ENCODE results near the gene ALAD. TPM values are rescaled to one million over a fixed set of nuclear protein-coding genes. Genes with fewer than 3 reads are reported as not detected.

ALAD gene
- total and polyA plus RNA-seq, 9 of the 15 experiments (the other 6 are each of a cell fraction or from before 2014, with no cell fraction given) = 1.3 to 12.7 (median 6.8) TPM

DNA sequence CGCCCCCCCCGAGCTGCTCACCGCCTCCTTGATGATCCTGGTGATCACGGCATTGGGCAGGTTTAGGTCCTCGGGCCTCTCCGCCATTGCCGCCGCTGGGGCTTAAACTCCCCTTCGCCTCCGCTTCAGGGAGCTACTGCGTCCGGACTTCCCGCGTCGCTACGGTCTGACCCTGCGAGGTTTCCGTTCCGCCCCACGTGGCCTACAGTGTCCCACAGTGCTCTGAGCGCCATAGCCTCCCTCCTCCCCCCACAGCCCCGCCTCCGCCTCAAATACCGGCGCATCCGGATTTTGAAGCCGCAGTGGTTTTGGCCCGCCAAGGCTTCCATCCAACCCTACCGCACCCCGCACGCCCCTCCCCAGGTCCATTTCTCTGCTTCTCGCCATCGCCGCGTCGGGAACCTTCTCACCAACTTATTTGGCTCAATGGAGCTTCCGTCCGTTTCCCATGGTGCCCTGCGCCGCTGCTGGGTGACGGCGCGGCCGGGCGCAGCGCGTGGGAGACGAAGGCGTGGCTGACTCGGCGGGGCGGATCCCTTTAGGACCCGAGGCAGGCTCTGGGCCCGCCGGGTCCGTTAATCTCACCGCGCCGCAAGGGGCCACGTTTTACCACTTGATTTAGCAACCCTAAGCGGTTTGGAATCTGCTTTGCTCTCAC lies 9.3 kb upstream of the ALAD start, which contains the start of the genes C9orf43 and POLE3 (continued):
- TF ChIP-seq, protein P1, sequence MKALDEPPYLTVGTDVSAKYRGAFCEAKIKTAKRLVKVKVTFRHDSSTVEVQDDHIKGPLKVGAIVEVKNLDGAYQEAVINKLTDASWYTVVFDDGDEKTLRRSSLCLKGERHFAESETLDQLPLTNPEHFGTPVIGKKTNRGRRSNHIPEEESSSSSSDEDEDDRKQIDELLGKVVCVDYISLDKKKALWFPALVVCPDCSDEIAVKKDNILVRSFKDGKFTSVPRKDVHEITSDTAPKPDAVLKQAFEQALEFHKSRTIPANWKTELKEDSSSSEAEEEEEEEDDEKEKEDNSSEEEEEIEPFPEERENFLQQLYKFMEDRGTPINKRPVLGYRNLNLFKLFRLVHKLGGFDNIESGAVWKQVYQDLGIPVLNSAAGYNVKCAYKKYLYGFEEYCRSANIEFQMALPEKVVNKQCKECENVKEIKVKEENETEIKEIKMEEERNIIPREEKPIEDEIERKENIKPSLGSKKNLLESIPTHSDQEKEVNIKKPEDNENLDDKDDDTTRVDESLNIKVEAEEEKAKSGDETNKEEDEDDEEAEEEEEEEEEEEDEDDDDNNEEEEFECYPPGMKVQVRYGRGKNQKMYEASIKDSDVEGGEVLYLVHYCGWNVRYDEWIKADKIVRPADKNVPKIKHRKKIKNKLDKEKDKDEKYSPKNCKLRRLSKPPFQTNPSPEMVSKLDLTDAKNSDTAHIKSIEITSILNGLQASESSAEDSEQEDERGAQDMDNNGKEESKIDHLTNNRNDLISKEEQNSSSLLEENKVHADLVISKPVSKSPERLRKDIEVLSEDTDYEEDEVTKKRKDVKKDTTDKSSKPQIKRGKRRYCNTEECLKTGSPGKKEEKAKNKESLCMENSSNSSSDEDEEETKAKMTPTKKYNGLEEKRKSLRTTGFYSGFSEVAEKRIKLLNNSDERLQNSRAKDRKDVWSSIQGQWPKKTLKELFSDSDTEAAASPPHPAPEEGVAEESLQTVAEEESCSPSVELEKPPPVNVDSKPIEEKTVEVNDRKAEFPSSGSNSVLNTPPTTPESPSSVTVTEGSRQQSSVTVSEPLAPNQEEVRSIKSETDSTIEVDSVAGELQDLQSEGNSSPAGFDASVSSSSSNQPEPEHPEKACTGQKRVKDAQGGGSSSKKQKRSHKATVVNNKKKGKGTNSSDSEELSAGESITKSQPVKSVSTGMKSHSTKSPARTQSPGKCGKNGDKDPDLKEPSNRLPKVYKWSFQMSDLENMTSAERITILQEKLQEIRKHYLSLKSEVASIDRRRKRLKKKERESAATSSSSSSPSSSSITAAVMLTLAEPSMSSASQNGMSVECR (CRISPR knock-in tag; IDR thresholded peaks at IDR 0.05) = peak; percentile 86
- TF ChIP-seq SMAD3 (CRISPR knock-in tag; conservative IDR thresholded peaks at IDR 0.05) (0 out of 2 replicates have a peak, but pooled peaks have one; percentile 6), ZNF274 (IDR thresholded peaks at IDR 0.05; ENCODE audit: borderline replicate concordance, low read depth, low read length) (no peak), TBP (optimal IDR thresholded peaks at IDR 0.05; ENCODE audit: low read depth, low read length) (peak; percentile 81), SREBF2 (CRISPR knock-in tag; IDR thresholded peaks at IDR 0.05) (peak; percentile 9; the same call in 1 of the 2 replicates), NRF1 (conservative IDR thresholded peaks at IDR 0.05 in 1 of 2, IDR thresholded peaks at IDR 0.05 in 1 of 2) (peak; percentile 87 to 89), FOXK2 (conservative IDR thresholded peaks at IDR 0.05 in 1 of 2, IDR thresholded peaks at IDR 0.05 in 1 of 2; ENCODE audit: low read depth in 2 of 2) (peak; percentile 70 to 73; a peak in 2 of 4 replicates)
- TF ChIP-seq, protein P2, sequence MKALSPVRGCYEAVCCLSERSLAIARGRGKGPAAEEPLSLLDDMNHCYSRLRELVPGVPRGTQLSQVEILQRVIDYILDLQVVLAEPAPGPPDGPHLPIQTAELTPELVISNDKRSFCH (CRISPR knock-in tag; IDR thresholded peaks at IDR 0.05) = no peak
- TF ChIP-seq, protein P2 (tag; IDR thresholded peaks at IDR 0.05) = no peak
- TF ChIP-seq, protein P3, sequence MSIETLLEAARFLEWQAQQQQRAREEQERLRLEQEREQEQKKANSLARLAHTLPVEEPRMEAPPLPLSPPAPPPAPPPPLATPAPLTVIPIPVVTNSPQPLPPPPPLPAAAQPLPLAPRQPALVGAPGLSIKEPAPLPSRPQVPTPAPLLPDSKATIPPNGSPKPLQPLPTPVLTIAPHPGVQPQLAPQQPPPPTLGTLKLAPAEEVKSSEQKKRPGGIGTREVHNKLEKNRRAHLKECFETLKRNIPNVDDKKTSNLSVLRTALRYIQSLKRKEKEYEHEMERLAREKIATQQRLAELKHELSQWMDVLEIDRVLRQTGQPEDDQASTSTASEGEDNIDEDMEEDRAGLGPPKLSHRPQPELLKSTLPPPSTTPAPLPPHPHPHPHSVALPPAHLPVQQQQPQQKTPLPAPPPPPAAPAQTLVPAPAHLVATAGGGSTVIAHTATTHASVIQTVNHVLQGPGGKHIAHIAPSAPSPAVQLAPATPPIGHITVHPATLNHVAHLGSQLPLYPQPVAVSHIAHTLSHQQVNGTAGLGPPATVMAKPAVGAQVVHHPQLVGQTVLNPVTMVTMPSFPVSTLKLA (conservative IDR thresholded peaks at IDR 0.05) = peak; percentile 98 to 99
- TF ChIP-seq, protein P4, sequence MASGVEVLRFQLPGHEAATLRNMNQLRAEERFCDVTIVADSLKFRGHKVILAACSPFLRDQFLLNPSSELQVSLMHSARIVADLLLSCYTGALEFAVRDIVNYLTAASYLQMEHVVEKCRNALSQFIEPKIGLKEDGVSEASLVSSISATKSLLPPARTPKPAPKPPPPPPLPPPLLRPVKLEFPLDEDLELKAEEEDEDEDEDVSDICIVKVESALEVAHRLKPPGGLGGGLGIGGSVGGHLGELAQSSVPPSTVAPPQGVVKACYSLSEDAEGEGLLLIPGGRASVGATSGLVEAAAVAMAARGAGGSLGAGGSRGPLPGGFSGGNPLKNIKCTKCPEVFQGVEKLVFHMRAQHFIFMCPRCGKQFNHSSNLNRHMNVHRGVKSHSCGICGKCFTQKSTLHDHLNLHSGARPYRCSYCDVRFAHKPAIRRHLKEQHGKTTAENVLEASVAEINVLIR (CRISPR knock-in tag; IDR thresholded peaks at IDR 0.05) = 0 out of 2 replicates have a peak, but pooled peaks have one; percentile 34
- TF ChIP-seq, protein P5, sequence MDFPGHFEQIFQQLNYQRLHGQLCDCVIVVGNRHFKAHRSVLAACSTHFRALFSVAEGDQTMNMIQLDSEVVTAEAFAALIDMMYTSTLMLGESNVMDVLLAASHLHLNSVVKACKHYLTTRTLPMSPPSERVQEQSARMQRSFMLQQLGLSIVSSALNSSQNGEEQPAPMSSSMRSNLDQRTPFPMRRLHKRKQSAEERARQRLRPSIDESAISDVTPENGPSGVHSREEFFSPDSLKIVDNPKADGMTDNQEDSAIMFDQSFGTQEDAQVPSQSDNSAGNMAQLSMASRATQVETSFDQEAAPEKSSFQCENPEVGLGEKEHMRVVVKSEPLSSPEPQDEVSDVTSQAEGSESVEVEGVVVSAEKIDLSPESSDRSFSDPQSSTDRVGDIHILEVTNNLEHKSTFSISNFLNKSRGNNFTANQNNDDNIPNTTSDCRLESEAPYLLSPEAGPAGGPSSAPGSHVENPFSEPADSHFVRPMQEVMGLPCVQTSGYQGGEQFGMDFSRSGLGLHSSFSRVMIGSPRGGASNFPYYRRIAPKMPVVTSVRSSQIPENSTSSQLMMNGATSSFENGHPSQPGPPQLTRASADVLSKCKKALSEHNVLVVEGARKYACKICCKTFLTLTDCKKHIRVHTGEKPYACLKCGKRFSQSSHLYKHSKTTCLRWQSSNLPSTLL (IDR thresholded peaks at IDR 0.05) = no peak
- TF ChIP-seq, protein P6, sequence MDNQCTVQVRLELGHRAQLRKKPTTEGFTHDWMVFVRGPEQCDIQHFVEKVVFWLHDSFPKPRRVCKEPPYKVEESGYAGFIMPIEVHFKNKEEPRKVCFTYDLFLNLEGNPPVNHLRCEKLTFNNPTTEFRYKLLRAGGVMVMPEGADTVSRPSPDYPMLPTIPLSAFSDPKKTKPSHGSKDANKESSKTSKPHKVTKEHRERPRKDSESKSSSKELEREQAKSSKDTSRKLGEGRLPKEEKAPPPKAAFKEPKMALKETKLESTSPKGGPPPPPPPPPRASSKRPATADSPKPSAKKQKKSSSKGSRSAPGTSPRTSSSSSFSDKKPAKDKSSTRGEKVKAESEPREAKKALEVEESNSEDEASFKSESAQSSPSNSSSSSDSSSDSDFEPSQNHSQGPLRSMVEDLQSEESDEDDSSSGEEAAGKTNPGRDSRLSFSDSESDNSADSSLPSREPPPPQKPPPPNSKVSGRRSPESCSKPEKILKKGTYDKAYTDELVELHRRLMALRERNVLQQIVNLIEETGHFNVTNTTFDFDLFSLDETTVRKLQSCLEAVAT (IDR thresholded peaks at IDR 0.05) = peak; percentile 55 to 63; a peak in 3 of 4 replicates
- TF ChIP-seq, protein P7, sequence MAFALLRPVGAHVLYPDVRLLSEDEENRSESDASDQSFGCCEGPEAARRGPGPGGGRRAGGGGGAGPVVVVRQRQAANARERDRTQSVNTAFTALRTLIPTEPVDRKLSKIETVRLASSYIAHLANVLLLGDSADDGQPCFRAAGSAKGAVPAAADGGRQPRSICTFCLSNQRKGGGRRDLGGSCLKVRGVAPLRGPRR (CRISPR knock-in tag; IDR thresholded peaks at IDR 0.05) = no peak
